Measurements from ENCODE around the gene INPP4A. TPM values are rescaled to one million over a fixed set of nuclear protein-coding genes. Genes with fewer than 3 reads are reported as not detected.

Gene INPP4A
- total and polyA plus RNA-seq, 2 of the 13 experiments (the other 11 are each of a cell fraction or from before 2014, with no cell fraction given) = 10.1 to 10.9 TPM

DNA sequence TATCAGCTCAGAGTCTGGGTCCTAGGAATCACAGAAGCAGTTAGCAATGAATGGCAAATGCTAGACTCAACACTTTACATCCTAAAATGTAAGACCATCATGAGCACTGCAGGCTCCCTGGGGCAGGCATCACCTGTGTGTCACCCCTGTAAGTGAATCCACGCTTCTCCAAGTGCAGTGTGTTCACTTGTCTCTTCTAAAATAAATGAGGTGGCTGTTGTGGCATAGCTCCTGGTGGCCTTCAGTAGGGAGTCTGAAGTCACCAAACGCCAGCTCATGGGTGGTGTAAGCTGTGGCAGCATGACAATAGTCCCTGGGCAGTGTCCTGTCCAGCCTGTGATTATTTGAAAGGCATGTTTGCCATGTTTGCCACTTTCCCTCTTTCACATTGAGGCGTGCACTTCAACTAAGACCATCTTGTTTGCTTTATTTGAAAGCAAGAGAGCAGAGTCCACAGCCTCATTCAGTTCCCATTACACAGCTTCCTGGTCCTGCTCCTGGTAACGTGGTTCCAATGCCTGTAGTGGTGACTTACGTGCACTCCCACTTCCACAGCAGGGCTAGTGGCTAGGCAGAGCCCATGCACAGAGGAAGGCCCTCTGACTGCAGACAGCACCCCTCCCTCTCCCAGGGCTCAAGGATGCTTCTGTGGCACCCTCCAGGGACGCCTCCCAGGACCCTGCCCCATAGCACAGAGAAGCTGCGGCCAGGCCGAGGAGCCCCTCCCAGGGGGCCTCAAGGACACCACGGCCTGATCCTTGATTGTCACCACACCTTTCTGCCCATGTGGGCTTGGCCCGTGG is 139.4 kb downstream of the INPP4A start (continued):
- TF ChIP-seq, protein P1, sequence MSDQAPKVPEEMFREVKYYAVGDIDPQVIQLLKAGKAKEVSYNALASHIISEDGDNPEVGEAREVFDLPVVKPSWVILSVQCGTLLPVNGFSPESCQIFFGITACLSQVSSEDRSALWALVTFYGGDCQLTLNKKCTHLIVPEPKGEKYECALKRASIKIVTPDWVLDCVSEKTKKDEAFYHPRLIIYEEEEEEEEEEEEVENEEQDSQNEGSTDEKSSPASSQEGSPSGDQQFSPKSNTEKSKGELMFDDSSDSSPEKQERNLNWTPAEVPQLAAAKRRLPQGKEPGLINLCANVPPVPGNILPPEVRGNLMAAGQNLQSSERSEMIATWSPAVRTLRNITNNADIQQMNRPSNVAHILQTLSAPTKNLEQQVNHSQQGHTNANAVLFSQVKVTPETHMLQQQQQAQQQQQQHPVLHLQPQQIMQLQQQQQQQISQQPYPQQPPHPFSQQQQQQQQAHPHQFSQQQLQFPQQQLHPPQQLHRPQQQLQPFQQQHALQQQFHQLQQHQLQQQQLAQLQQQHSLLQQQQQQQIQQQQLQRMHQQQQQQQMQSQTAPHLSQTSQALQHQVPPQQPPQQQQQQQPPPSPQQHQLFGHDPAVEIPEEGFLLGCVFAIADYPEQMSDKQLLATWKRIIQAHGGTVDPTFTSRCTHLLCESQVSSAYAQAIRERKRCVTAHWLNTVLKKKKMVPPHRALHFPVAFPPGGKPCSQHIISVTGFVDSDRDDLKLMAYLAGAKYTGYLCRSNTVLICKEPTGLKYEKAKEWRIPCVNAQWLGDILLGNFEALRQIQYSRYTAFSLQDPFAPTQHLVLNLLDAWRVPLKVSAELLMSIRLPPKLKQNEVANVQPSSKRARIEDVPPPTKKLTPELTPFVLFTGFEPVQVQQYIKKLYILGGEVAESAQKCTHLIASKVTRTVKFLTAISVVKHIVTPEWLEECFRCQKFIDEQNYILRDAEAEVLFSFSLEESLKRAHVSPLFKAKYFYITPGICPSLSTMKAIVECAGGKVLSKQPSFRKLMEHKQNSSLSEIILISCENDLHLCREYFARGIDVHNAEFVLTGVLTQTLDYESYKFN (CRISPR knock-in tag; conservative IDR thresholded peaks at IDR 0.05) = peak; percentile 93
- TF ChIP-seq ZNF580 (CRISPR knock-in tag; IDR thresholded peaks at IDR 0.05; ENCODE audit: borderline replicate concordance, low read depth) (no peak), JUN (CRISPR knock-in tag; IDR thresholded peaks at IDR 0.05) (peak; percentile 10; the same call in 1 of the 2 replicates), ZNF577 (CRISPR knock-in tag; IDR thresholded peaks at IDR 0.05; ENCODE audit: borderline replicate concordance, low read depth) (no peak), ADNP (CRISPR knock-in tag; IDR thresholded peaks at IDR 0.05) (no peak), ZNF264 (CRISPR knock-in tag; IDR thresholded peaks at IDR 0.05) (peak; percentile 66; the same call in 1 of the 2 replicates), ZNF275 (CRISPR knock-in tag; IDR thresholded peaks at IDR 0.05; ENCODE audit: borderline replicate concordance) (no peak), IKZF5 (CRISPR knock-in tag; IDR thresholded peaks at IDR 0.05) (peak; percentile 77), ZNF558 (CRISPR knock-in tag; IDR thresholded peaks at IDR 0.05; ENCODE audit: borderline replicate concordance) (no peak), GLMP (CRISPR knock-in tag; IDR thresholded peaks at IDR 0.05; ENCODE audit: borderline replicate concordance) (no peak), NBN (conservative IDR thresholded peaks at IDR 0.05) (no peak), SATB2 (CRISPR knock-in tag; IDR thresholded peaks at IDR 0.05) (no peak), ZNF337 (CRISPR knock-in tag; IDR thresholded peaks at IDR 0.05; ENCODE audit: borderline replicate concordance, low read depth) (0 out of 2 replicates have a peak, but pooled peaks have one; percentile 71), RBM39 (IDR thresholded peaks at IDR 0.05; ENCODE audit: low read depth, low read length, poor library complexity, severe bottlenecking) (no peak), ZKSCAN1 (IDR thresholded peaks at IDR 0.05; ENCODE audit: low read length) (peak; percentile 34; the same call in 1 of the 2 replicates), REPIN1 (CRISPR knock-in tag; IDR thresholded peaks at IDR 0.05; ENCODE audit: borderline replicate concordance, low read depth) (peak; percentile 89; the same call in 1 of the 2 replicates), NR2F2 (IDR thresholded peaks at IDR 0.05; ENCODE audit: borderline replicate concordance, low read depth) (no peak; the same call in 1 of the 2 replicates), ISL2 (CRISPR knock-in tag; IDR thresholded peaks at IDR 0.05) (no peak; the same call in 1 of the 2 replicates)
